OCI-LY1 (cell line): ENCODE results near the gene RNF121.

Experiments
- H2AFZ ChIP-seq: fragments of 200-600 bp; sonication (generic), shearing (Covaris generic); 2 replicates; pipeline ENCODE4 v1.6.0; 2014; ENCODE audit warnings: antibody characterized with exemption, mild to moderate bottlenecking, low read length
- H3F3A ChIP-seq: fragments of 200-600 bp; sonication (generic), shearing (Covaris generic); 2 replicates; pipeline ENCODE4 v1.6.0; 2014; ENCODE audit warnings: mild to moderate bottlenecking, antibody characterized with exemption, low read length, moderate library complexity; ENCODE audit not compliant: insufficient read depth
- H3K27ac ChIP-seq: fragments of 200-600 bp; sonication (generic); 2 replicates; pipeline ENCODE4 v1.5.1; 2014; ENCODE audit warnings: low read length, mixed run types, mild to moderate bottlenecking, low read depth; ENCODE audit not compliant: poor library complexity, severe bottlenecking
- H3K27me3 ChIP-seq: fragments of 200-600 bp; sonication (generic); 2 replicates; pipeline ENCODE4 v1.6.0; 2014; ENCODE audit warnings: antibody characterized with exemption, mild to moderate bottlenecking, low read length, moderate library complexity; ENCODE audit not compliant: insufficient read depth
- H3K36me3 ChIP-seq: fragments of 200-600 bp; sonication (generic); 2 replicates; pipeline ENCODE4 v1.6.1; 2014; ENCODE audit warnings: mild to moderate bottlenecking, antibody characterized with exemption, low read length, moderate library complexity, mixed read lengths; ENCODE audit not compliant: insufficient read depth
- H3K4me1 ChIP-seq: fragments of 200-600 bp; sonication (generic); 2 replicates; pipeline ENCODE4 v1.5.1; 2014; ENCODE audit warnings: mild to moderate bottlenecking, low read length, moderate library complexity; ENCODE audit not compliant: insufficient read depth, severe bottlenecking
- H3K4me2 ChIP-seq: fragments of 200-600 bp; sonication (generic), shearing (Covaris generic); 2 replicates; pipeline ENCODE4 v1.6.1; 2014; ENCODE audit warnings: low read length
- H3K4me3 ChIP-seq: fragments of 200-600 bp; sonication (generic); 2 replicates; pipeline ENCODE4 v1.5.1; 2014; ENCODE audit warnings: low read length, low read depth, mild to moderate bottlenecking, mixed read lengths; ENCODE audit not compliant: poor library complexity, severe bottlenecking
- H3K79me2 ChIP-seq: fragments of 200-600 bp; shearing (Covaris generic); 2 replicates; pipeline ENCODE4 v1.6.1; 2016; ENCODE audit warnings: mixed run types, low read length, mixed read lengths; ENCODE audit not compliant: insufficient read depth
- H3K9ac ChIP-seq: fragments of 200-600 bp; sonication (generic), shearing (Covaris generic); 2 replicates; pipeline ENCODE4 v1.6.1; 2014; ENCODE audit warnings: mild to moderate bottlenecking, low read length, mixed read lengths
- H3K9me2 ChIP-seq: fragments of 200-600 bp; sonication (generic), shearing (Covaris generic); 2 replicates; pipeline ENCODE4 v1.6.1; 2014; ENCODE audit warnings: low read depth, mild to moderate bottlenecking, low read length, mixed read lengths
- H3K9me3 ChIP-seq: fragments of 200-600 bp; shearing (Covaris generic); 2 replicates; pipeline ENCODE4 v1.6.1; 2014; ENCODE audit warnings: low read length, mixed read lengths
- H4K20me1 ChIP-seq: fragments of 200-600 bp; sonication (generic), shearing (Covaris generic); 2 replicates; pipeline ENCODE4 v1.6.0; 2016; ENCODE audit warnings: mild to moderate bottlenecking, low read length; ENCODE audit not compliant: insufficient read depth
- CTCF ChIP-seq: fragments of 200-600 bp; sonication (generic), shearing (Covaris generic); IDR thresholded peaks from 2 replicates; pipeline ENCODE4 v1.5.1; 2017; ENCODE audit warnings: mild to moderate bottlenecking, antibody characterized with exemption, low read length, moderate library complexity, mixed read lengths
- EZH2 ChIP-seq: fragments of 200-600 bp; sonication (generic), shearing (Covaris generic); IDR thresholded peaks from 2 replicates; pipeline ENCODE4 v1.8.0; 2017; ENCODE audit warnings: borderline replicate concordance, mixed run types, mild to moderate bottlenecking, antibody characterized with exemption, low read length, moderate library complexity, mixed read lengths

The RNF121 gene

DNA sequence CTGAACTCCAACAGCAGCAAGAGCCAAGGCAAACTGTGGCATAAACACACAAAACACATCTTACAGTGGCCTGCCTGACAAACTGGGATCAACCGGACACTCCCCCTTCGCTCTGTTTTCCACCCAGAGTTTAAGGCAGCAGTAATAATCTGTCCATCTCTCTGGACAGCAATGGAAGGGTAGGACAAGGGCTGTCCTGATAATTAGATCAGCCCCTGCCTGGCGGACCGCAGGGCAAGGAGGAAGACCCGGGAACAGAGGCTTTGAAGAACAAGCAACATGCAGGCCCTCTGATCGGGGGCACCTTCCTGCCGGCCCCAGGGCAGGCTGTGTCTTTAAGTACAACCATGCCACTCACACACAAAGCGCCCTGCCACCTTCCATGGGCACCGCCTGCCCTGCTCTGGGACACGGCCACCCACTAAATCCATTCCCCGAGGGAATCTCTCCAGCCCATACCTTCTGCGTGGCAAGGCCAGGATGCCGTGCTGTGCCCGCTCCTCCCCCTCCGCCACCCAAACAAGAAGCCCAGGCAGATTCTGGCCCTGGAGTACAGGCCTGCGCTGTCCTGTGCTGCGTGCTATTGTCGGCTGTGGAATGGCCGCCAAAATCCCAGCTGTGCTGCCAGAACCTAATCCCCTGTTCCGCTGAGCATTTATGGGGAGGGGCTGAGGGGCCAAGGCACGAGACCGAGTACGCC is 112.7 kb downstream of the RNF121 start:
- H3K9me2 ChIP-seq: no peaks in the 10 kb centered on the region
- H3K4me2 ChIP-seq: peak overlapping the region; percentile 76
- H3K9me3 ChIP-seq: no peaks in the 10 kb centered on the region
- no peaks in the 10 kb centered on the region for H3F3A ChIP-seq
- peaks cover 74% of the 10 kb centered on the region for H3K4me1 ChIP-seq
- H2AFZ ChIP-seq: no peak overlapping the region
- no peaks in the 10 kb centered on the region for H3K27me3 ChIP-seq
- TF ChIP-seq EZH2 (no peak), CTCF (no peak)
- H4K20me1 ChIP-seq: no peaks in the 10 kb centered on the region
- H3K4me3 ChIP-seq: peak overlapping the region; percentile 65
- H3K79me2 ChIP-seq: peaks cover 28% of the 10 kb centered on the region
- H3K36me3 ChIP-seq: no peaks in the 10 kb centered on the region; the same call in 1 of the 2 replicates
- peak overlapping the region; percentile 75 for H3K9ac ChIP-seq
- peak overlapping the region; percentile 92 for H3K27ac ChIP-seq

GRCh38 chr11:72042064-72042745 is 113.4 kb downstream of the RNF121 start:
- Histone ChIP-seq H4K20me1 (no peaks in the 10 kb centered on the region), H3K27me3 (no peaks in the 10 kb centered on the region), H2AFZ (no peak overlapping the region), H3K4me2 (peak overlapping the region; percentile 76), H3K4me3 (peak overlapping the region; percentile 65), H3K9me2 (no peaks in the 10 kb centered on the region), H3K36me3 (no peaks in the 10 kb centered on the region; the same call in 1 of the 2 replicates), H3K9me3 (no peaks in the 10 kb centered on the region), H3K9ac (peak overlapping the region; percentile 75), H3F3A (no peaks in the 10 kb centered on the region), H3K79me2 (peaks cover 21% of the 10 kb centered on the region; the same call in 1 of the 2 replicates), H3K27ac (peak overlapping the region; percentile 92), H3K4me1 (peaks cover 67% of the 10 kb centered on the region)
- TF ChIP-seq EZH2 (no peak), CTCF (no peak)

- Histone ChIP-seq H3K36me3 (peaks cover 16% of the 10 kb centered on the region), H3K4me2 (no peak overlapping the region), H3K27me3 (no peaks in the 10 kb centered on the region), H3K79me2 (peaks cover 8% of the 10 kb centered on the region), H3K4me1 (peaks cover 35% of the 10 kb centered on the region), H3K9me2 (no peaks in the 10 kb centered on the region), H2AFZ (no peak overlapping the region), H3K27ac (no peak overlapping the region), H3F3A (no peaks in the 10 kb centered on the region), H4K20me1 (no peaks in the 10 kb centered on the region), H3K9ac (no peak overlapping the region), H3K9me3 (no peaks in the 10 kb centered on the region), H3K4me3 (no peak overlapping the region)
- TF ChIP-seq CTCF: no peak
- no peak for TF ChIP-seq EZH2
Observed at GRCh38 chr11:72045849-72046248, 117.0 kb downstream of the RNF121 start.
